ENCODE data around the gene EFCC1.

EFCC1 gene, protein sequence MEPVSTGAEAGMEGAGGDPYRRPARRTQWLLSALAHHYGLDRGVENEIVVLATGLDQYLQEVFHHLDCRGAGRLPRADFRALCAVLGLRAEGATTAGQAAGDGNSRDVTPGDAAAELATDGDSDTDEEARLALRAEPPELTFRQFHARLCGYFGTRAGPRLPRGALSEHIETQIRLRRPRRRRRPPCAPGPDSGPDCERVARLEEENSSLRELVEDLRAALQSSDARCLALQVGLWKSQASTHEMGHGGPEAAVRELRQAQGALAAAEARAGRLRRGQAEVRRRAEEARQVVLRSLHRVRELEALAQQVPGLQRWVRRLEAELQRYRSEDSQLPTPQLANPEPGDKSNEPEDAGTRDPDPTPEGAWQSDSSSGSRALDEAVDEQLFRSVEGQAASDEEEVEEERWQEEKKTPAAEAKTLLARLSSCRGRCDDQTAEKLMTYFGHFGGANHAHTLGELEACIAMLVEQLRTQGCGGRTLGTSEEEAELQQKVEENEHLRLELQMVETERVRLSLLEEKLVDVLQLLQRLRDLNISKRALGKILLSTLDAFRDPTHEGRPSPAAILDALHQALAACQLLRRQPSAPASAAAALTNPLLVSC

DNA sequence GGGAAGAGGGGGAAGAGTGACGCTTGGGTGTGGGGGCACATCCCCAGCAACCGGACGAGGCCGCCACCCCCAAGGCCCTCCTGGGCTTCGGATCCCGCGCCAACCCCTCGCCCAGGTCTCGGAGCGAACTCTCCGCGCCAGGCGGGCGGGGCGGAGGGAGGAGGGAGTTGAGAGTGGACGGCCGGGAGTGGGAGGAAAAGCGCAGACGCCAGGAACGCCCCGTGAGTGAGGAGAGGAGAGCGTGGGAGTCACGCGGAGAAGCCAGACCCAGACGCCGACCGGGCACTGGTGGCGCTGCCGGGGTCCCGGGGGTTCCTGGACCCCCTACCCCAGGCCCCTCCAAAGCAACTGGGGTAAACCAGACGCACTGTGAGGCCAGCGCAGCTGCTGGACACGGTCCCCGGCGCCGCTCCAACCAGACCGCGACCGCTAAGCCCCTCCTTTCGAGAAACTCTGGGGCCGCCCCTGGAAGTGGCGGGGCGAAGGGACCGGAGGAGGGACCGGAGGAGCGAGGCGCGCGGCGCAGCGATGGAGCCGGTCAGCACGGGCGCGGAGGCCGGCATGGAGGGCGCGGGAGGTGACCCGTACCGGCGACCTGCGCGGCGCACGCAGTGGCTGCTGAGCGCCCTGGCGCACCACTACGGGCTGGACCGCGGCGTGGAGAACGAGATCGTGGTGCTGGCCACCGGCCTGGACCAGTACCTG, at the start of gene EFCC1:
Gene EFCC1, plus strand, starts transcription at position 204 of the 705 bp plus-strand sequence. Its CDS starts 325 bp downstream, at position 529.
- DNase-seq, result peak; percentile 80

DNA sequence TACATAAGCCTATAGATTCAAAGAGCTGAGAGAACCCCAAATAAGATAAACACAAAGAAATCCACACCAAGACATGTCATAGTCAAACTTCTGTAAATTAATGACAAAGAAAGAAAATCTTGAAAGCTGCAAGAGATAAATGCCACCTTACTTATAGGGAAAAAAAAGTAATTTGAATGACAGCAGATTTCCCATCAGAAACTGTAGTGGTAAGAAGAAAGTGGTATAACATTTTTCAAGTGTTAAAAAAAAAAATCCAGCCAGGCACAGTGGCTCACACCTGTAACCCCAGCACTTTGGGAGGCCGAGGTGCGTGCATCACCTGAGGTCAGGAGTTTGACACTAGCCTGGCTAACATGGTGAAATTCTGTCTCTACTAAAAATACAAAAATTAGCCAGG, 44.7 kb upstream of the EFCC1 start:
- no peak for DNase-seq

DNA sequence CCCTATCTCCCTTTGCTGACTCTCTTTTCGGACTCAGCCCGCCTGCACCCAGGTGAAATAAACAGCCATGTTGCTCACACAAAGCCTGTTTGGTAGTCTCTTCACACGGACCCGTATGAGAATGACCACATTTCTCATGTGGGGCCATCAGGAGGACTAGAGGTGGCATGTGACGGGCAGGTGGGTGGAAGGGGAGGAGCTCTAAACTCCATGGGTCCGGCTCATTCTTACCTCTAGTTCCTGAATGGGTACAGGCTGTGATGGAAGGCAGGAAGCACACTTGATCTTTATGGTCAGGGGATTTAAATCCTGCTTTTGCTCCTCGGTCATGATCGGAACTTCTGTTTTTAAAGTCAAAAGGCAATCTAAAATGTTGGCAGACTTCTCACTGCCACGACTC, 35.8 kb upstream of the EFCC1 start:
- DNase-seq, result no peak

DNA sequence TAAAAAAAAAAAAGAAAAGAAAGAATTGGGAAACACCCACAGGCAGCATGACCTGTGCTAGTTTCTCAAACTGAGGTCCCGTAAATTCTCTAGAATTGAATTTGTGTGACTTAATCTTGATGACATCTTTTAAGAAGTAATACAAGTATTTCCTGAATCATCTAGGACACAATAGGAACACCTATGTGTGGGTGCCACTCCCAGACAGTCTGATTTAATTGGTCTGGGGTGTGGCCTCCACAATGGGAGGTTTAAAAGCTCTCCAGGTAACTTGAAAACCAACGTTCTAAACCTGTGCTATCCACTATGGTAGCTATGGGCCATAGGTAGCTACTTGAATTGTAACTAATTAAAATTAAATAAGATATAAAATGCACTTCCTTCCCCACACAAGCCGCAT, 35.3 kb upstream of the EFCC1 start:
- DNase-seq, result no peak

DNA sequence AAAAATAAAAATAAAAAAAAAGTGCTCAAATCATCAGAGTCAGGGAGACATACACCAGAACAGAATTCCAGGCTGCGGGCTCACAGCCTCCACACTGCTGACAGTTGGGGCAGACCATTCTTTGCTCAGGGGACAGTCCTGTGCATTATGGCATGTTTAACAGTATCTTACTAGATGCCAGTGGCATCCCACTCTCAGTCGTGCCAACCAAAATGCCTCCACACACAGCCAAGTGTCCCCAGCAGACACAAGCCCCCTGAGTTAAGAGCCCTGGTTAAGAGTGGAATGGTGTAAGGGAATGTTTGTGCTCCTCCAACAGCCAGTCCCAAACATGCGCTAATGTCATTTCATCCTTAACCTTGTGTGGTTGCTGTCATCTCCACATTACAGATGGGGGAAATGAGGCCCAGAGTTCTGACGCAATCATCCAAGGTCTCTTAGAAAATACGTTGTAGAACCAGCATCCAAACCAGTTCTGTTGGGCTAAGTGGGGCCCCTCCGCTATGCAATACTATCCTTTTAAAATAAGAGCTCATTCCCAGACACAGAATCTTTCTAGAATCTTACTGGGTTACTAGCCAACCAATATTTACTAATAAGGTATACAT, 33.3 kb upstream of the EFCC1 start:
- no peak for DNase-seq

DNA sequence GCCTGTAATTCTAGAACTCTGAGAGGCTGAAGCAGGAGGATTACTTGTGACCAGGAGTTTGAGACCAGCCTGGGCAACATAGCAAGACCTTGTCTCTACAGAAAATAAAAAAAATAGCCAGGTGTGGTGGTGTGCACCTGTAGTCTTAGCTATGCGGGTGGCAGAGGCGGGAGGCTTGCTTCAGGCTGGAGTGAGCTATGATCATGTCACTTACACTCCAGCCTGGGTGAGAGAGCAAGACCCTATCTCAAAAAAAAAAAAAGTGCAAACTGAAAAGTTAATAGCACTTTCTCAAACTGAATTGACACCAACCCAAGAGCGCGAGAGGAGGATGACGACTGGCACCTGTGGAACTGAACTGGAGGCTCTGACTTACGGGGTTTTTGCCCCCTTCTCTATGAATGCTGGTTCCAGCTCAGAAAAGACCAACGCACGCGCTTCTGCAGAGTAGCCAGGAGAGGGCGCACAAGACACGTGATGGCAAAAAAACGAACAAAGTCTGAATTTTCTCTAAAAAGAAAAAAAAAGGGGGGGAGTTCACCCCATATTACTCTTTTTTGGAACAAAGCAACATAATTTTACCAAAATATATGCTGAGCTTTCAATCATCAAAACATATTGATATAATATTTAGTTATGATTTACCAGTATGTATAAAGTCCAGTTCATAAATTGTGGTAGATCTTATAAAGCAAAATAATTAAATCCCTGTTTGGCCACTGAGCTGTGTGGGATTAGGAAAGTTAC, 30.9 kb upstream of the EFCC1 start:
- DNase-seq, result peak; percentile 33

DNA sequence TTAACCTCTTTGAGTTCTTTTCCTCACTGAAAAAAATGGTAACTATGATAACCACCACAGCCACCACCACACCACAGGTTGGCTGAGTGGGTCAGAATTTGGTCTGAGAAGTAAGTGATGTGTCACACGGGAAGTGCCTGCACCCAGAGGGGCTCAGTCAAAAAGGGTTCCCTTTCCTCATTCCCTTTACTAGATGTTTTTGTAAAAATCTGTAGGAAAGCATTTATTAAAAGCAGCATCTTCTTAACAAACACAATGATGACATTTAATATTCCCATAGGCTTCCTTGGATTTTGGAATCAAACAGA, 30.4 kb upstream of the EFCC1 start:
- no peak for DNase-seq

DNA sequence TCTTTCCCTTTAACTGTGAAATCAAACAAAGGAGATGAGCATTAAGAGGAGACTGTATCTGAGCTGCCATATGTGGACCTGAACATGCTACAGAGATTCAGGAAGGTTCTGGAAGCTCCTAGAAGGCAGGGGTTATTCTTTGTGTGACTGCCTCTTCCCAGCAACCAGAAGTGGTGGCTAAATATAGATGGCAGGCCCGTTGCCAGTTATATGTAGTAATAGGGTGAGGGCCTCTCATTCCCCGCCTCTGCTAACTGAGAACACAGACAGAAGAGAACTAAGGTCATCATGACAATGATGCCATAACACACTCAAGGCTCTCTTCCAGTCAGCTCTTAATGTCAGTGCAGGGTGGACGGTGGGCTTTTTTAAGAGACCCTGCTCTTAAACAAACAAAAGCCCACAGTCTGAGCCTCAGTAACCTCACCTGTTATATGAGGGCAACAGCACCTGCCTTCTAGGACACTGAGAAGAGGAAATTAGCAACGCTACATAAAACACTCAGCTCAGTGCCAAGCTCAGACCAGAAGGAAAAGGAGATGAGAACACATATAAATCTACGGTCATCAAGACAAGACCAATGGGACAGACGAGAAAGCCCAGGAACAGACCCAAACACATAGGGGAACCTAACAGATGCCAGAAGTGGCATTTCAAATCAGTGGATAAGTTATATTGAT, 29.5 kb upstream of the EFCC1 start:
- peak; percentile 76 for DNase-seq

DNA sequence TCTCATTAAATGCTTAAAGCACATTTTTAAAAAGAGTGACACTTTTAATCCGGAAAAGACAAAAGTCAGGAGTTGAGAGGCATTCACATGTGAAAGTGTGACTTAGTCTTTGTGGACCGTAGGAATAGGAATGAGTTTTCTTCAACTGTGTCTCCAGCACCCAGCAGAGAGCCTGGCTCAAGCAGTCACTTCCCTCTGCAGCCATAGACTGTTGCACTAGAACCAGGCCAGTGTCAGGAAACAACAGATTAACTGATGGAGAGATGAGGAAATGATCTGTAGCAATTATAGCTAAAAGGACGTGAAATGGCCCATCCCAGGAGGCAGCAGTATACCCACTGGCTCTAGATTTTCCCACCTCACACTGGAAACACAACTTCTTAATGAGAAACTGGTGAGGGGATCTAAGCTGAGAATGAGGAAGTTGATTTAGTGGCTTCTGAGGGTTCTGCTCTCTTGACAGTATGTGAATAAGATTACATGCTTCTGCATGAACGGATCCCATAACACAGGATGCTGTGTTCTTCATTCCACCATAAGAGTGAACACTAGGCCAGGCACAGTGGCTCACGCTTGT, 27.0 kb upstream of the EFCC1 start:
- no peak for DNase-seq

DNA sequence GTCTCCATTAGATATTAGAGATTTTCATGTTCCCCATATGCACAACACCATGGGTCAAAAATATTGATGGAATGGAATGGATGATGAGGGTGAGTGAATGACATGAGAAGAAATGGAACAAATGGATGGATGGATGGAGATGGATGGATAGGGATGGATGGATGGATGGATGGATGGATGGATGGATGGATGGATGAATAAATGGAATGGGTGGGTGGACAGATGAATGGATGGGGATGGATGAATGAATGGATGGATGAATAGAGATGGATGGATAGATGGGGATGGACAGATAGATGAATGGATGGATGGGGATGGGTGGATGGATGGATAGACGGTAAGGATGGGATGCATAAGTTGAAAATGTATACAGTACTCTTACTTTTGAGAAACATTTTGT, 25.8 kb upstream of the EFCC1 start:
- no peak for DNase-seq

DNA sequence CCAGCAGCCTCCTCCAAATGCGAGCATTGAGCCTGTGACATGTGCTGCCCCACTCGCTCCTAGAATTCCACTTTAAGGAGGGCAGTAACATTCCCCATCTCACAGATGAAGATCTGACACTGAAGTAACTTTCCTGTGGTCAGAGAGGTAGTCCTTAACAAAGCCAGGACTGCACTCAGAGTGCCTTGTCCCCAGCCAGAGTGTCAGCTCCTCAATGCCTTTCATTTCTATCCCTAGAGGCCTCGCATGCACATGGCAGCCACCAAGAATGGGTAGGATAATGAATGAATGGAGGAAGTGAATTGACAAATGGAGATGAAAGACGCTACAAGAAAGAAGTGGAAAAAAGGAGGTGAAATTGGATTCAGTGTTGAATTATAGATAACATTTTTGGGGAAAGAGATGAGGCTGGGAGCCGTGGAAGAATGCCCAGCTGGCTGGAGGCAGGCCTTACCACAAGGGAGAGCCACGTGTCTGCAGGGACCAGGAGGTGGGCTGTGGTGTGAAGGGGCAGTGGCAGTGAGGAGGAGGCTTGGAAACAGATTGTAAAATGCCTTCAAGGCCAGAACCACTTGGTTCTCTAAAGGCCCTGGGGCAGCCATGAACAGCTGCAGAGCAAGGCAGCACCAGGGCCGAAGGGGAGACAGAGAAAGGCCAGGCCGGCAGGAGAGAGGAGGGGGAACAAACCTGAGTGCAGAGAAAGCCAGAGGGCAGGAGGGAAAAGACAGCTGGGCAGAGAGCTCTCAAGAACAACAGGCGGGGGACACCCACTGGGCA, 17.6 kb upstream of the EFCC1 start:
- no peak for DNase-seq

DNA sequence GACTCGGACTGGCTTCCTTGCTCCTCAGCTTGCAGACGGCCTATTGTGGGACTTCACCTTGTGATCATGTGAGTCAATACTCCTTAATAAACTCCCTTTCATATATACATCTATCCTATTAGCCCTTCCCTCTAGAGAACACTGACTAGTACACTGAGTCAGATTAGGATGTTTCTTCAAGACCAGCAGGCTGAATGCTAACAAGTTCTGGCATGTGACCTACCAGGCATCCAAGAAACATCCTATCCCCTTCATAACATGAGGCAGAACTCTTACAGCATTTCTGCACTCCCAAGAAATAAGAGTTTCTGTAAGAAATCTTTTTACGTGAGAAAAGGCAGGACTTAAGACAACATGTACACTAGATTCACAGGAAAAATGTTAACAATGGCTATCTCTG, 16.5 kb upstream of the EFCC1 start:
- DNase-seq, result no peak

DNA sequence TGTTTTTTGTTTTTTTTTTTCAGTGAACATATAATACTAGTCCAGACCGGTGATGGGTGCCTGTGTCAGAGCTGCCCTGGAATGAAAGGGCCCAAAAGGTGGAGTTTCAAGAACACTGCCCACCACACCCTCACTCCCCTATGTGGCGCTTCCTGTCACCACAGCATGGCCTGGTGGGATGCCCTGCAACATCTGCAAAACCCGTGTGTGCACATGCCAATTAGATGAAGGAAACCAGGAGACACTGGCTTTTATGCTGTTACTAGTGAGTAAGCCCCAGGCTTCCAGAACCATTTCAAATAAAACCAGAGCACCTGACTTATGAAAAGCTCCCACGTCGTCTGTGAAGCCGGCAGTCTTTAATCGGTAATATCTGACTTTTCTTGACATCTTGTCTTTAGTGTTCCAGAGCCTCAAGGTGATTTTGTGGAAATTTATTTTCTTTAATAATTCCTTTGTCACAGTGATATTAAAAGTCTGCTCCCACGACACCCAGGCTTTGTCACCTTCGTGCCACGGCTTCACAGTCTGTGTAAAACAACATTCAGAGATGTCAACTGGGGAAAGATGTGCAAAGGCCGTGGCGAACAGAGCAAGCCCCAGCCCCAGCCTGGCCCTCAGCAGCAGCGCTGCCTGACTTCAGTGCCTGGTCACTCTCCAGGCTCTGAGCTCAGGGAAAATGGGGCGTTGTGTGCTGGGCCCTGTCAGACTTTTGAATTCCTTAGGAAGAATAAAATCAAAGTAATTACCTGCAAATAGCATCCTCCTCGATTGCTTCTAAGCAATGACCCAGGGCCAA, 13.6 kb upstream of the EFCC1 start:
- DNase-seq, result no peak

DNA sequence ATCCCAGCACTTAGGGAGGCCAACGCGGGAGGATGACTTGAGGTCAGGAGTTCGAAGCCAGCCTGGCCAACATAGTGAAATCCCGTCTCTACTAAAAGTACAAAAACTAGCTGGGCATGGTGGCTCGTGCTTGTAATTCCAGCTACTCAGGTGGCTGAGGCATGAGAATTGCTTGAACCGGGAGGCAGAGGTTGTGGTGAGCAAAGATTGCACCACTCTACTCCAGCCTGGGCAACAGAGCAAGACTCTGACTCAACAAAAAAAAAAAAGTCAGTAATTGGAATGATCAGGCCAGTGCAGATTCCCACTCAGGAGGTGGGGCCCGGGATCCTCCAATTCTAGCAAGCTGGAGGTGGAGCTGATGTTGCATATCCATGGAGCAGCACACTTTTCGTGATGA, 12.8 kb upstream of the EFCC1 start:
- no peak for DNase-seq

DNA sequence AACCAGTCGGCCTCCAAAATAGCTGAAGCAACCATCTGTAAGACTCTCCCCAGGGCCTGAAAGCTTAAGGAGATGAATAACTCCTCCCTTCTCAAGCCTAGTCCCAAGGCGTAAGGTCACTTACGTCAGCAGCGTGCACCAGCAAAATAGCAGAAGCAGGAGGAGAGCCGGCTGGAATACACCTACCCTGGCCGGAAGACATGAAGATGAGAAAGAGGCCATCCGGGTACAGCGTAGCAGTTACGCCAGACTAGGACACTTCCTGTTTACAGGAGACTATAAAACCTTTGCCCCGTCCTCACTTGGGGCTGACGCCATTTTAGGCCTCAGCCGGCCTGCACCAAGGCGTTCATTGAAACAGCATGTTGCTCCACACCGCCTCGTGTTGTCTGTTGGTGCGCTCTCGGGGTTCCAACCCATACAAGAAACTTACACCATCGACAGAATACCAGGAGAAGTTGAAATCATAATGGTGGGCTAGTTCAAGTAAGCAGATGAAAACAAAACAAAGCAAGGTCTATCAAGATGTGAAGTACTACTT, 9.7 kb upstream of the EFCC1 start:
- DNase-seq, result no peak

DNA sequence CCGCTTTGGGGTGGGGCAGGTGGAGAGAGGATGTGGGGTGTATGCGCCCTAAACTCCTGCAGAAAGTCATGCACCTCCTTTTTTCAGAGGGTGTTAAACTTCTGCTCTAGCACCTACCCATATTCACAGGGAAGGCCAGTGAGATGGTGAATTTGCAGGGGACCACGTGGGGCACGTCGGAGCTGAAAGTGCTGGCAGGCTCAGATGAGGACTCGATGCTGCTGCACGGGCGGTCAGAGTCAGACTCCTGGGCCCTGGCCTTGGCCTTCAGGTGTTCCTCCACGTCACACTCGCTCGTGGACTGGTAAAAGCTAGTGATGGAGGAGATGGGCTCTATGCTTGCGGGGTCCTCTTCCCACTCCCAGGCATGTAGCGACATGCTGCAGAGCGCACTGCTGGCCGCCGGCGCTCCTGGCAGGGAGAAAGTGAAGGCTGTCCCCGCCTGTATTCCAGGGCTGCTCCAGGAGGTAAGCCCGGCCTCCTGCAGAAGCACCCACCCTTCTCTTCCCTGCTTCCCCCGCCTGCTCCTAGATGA, 8.1 kb upstream of the EFCC1 start:
- DNase-seq, result no peak

DNA sequence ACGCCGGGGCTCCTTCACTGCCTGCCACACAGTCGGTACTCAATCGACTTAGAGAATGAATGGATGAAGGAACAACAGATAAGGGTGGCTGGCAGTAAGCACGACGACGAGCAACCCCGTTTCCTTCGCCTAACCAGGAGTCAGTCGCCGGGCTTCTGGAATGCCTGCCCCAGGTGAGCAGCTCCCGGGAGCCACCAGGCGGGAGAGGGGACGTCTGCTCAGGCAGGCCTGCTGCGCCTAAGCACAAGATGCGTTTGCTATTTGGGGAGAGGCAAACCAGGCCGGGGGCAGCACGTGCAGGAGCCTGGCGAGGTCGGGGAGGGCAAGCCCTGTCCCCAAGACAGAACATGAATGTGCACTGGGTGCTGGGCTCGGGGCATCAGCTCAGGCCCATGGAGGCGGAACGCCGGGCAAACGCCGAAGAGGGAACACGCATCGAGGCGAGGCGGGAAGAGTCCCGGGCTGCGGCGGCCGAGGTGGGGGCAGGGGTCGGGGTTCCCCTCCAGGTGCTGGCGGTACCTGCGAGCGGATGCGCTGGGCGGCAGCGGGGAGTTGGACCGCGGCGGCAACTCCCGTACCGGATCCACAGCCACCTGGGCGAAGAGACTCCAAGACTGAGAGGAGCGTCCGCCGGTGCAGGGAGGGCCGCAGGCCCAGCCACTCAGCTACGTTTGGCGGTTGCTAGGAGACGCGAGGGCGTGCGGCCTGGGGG, 7.5 kb upstream of the EFCC1 start, which contains the start of gene CFAP92:
Gene CFAP92, minus strand, starts transcription at position 616 of the 712 bp plus-strand sequence. CDS start 772 bp downstream, outside the sequence.
- peak; percentile 91 for DNase-seq

DNA sequence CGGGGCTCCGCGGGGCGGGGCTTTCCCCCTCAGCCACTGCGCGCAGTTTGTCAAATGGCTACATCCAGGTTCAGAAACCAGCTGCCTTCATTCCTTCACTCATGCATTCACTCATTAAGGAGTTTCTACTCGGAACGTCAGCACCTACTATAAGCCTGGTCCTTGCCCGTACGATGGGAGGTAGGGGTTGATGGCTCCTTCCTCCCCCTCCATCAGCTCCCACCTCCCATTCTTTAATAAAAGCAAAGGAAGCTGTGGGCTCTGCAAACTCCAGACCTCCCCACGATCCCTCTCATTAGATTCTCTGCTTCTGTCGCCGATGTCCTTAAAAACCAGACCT, 7.0 kb upstream of the EFCC1 start:
- DNase-seq, result no peak

All from right hindlimb (tissue), 1 donor.